IMR-90 (cell line): Measurements from ENCODE around the gene HSD17B4. TPM values are rescaled to one million over a fixed set of nuclear protein-coding genes. Genes with fewer than 3 reads are reported as not detected.

Experiments
- ATAC-seq: fragments of 200-7000 bp; cut with Tn5 transposase; 2 replicates; pipeline ENCODE4 v1.9.1; 2020; ENCODE audit warnings: low read depth, mild to moderate bottlenecking, moderate library complexity
- BruUV-seq: library from RNA; stranded (reverse); fragments of 400-500 nt; replicated peaks from 2 replicates; lab custom pipeline; 2021; lab: Mats Ljungman, UMichigan
- CTCF ChIA-PET: fragments of 300-600 bp; formaldehyde crosslinking; extraction: SDS; loops from one replicate; lab custom pipeline; 2021; ENCODE audit warnings: antibody characterized with exemption; lab: Yijun Ruan, JAX
- POLR2A ChIA-PET: fragments of 300-600 bp; sonication (Branson Sonifier 250); formaldehyde crosslinking; loops from one replicate; lab custom pipeline; 2022; ENCODE audit warnings: antibody characterized with exemption; ENCODE audit not compliant: unreplicated experiment; lab: Charles Lee
- DNase-seq: peaks from one replicate; pipeline ENCODE4 v3.0.0; 2013
- H2AFZ ChIP-seq: replicated peaks from 2 replicates; pipeline ENCODE3; 2013; ENCODE audit warnings: low read length, mild to moderate bottlenecking; ENCODE audit not compliant: poor library complexity
- H2AK5ac ChIP-seq: 2 replicates; pipeline ENCODE4 v1.6.1; 2013; ENCODE audit warnings: low read depth, low read length, inconsistent platforms
- H2AK9ac ChIP-seq: replicated peaks from 2 replicates; pipeline ENCODE3; 2013; ENCODE audit warnings: mild to moderate bottlenecking, low read depth, low read length, moderate library complexity; ENCODE audit not compliant: poor library complexity
- H2BK120ac ChIP-seq: 2 replicates; pipeline ENCODE4 v1.6.1; 2013; ENCODE audit warnings: low read depth, low read length, inconsistent platforms
- H2BK15ac ChIP-seq: 3 replicates; pipeline ENCODE4 v1.6.1; 2013; ENCODE audit warnings: low read depth, low read length, inconsistent platforms
- H2BK20ac ChIP-seq: 2 replicates; pipeline ENCODE4 v1.6.1; 2013; ENCODE audit warnings: low read depth, mild to moderate bottlenecking, inconsistent platforms, low read length, moderate library complexity
- H2BK5ac ChIP-seq: 2 replicates; pipeline ENCODE4 v1.6.1; 2013; ENCODE audit warnings: mild to moderate bottlenecking, low read depth, low read length, inconsistent platforms; ENCODE audit not compliant: poor library complexity, severe bottlenecking
- H3K14ac ChIP-seq: replicated peaks from 2 replicates; pipeline ENCODE4 v1.6.1; 2013; ENCODE audit warnings: low read depth, low read length, inconsistent platforms
- H3K18ac ChIP-seq: 2 replicates; pipeline ENCODE4 v1.6.1; 2013; ENCODE audit warnings: low read depth, low read length, control low read depth
- H3K23ac ChIP-seq: 2 replicates; pipeline ENCODE4 v1.6.1; 2013; ENCODE audit warnings: low read depth, low read length, inconsistent platforms
- H3K27ac ChIP-seq: 2 replicates; pipeline ENCODE4 v1.5.1; 2013; ENCODE audit warnings: mild to moderate bottlenecking, control low read depth, low read length; ENCODE audit not compliant: insufficient read depth
- H3K27me3 ChIP-seq: 2 replicates; pipeline ENCODE4 v1.6.1; 2013; ENCODE audit warnings: low read length; ENCODE audit not compliant: control insufficient read depth, insufficient read depth
- H3K36me3 ChIP-seq: 2 replicates; pipeline ENCODE4 v1.6.1; 2013; ENCODE audit warnings: low read length, mixed read lengths; ENCODE audit not compliant: control insufficient read depth, insufficient read depth
- H3K4ac ChIP-seq: 2 replicates; pipeline ENCODE4 v1.6.1; 2013; ENCODE audit warnings: low read depth, low read length, inconsistent platforms
- H3K4me1 ChIP-seq: 2 replicates; pipeline ENCODE4 v1.6.1; 2013; ENCODE audit warnings: low read length, mixed read lengths; ENCODE audit not compliant: control insufficient read depth, insufficient read depth
- H3K4me2 ChIP-seq: 2 replicates; pipeline ENCODE4 v1.6.1; 2013; ENCODE audit warnings: low read depth, mild to moderate bottlenecking, control low read depth, low read length, moderate library complexity
- H3K4me3 ChIP-seq: 2 replicates; pipeline ENCODE4 v1.5.1; 2013; ENCODE audit warnings: low read depth, mild to moderate bottlenecking, control low read depth, low read length, moderate library complexity; ENCODE audit not compliant: insufficient read depth
- H3K56ac ChIP-seq: 2 replicates; pipeline ENCODE4 v1.6.1; 2013; ENCODE audit warnings: low read length, inconsistent platforms; ENCODE audit not compliant: insufficient read depth; ENCODE audit errors: extremely low read depth
- H3K79me1 ChIP-seq, 2 experiments: 2 replicates each; pipeline ENCODE4 v1.6.1; 2013; ENCODE audit warnings: low read length in 2 of 2, inconsistent platforms in 1 of 2, low read depth in 1 of 2
- H3K9ac ChIP-seq: 2 replicates; pipeline ENCODE4 v1.6.1; 2013; ENCODE audit warnings: low read depth, low read length, control low read depth
- H3K9me1 ChIP-seq: 2 replicates; pipeline ENCODE4 v1.6.1; 2013; ENCODE audit warnings: low read length, inconsistent platforms; ENCODE audit not compliant: insufficient read depth
- H3K9me3 ChIP-seq: 2 replicates; pipeline ENCODE4 v1.6.1; 2013; ENCODE audit warnings: low read length; ENCODE audit not compliant: control insufficient read depth, insufficient read depth
- H4K20me1 ChIP-seq: 2 replicates; pipeline ENCODE4 v1.6.1; 2013; ENCODE audit warnings: low read length, inconsistent platforms; ENCODE audit not compliant: insufficient read depth
- H4K5ac ChIP-seq: 2 replicates; pipeline ENCODE4 v1.6.1; 2013; ENCODE audit warnings: mild to moderate bottlenecking, low read depth, low read length, control low read depth
- H4K8ac ChIP-seq, 2 experiments: 2 replicates each; pipeline ENCODE4 v1.6.1; 2013; ENCODE audit warnings: low read depth in 2 of 2, low read length in 2 of 2, control low read depth in 1 of 2, inconsistent platforms in 1 of 2
- H4K91ac ChIP-seq: 2 replicates; pipeline ENCODE4 v1.6.1; 2013; ENCODE audit warnings: low read depth, low read length, inconsistent platforms; ENCODE audit not compliant: insufficient read depth
- NFE2L2 ChIP-seq: fragments of 150-350 bp; IDR thresholded peaks from 2 replicates; pipeline ENCODE4 v1.6.1; 2016; ENCODE audit warnings: low read depth, mild to moderate bottlenecking, low read length
- POLR2A ChIP-seq: IDR thresholded peaks from 2 replicates; pipeline ENCODE4 v1.6.1; 2012; ENCODE audit warnings: mild to moderate bottlenecking, low read depth, low read length
- RFX5 ChIP-seq: IDR thresholded peaks from 2 replicates; pipeline ENCODE4 v1.8.0; 2012; ENCODE audit warnings: low read depth, mild to moderate bottlenecking, low read length, moderate library complexity
- WGBS, 2 experiments: methylation state at CpG; one replicate each; pipeline versions ENCODE4 v1.1.5 to v1.1.7; 2013; ENCODE audit warnings: missing lambda C conversion rate in 2 of 2; ENCODE audit not compliant: insufficient read length in 1 of 2; ENCODE audit errors: extremely low coverage in 2 of 2; 5-methylcytosine and 5-hydroxymethylcytosine counted together
- dilution Hi-C: fragments of 300-500 bp; cut with HindIII; formaldehyde crosslinking; loops from one replicate; pipeline ENCODE4 v1.14.3; 2018; ENCODE audit warnings: low sequenced_read_pairs; ENCODE audit not compliant: unreplicated experiment
- in situ Hi-C: fragments of 300-500 bp; cut with MboI; formaldehyde crosslinking; loops from 3 replicates; pipeline ENCODE4 v1.14.3; 2019; ENCODE audit warnings: low sequenced_read_pairs, inconsistent platforms, mixed read lengths
- intact Hi-C: fragments of 100-400 bp; cut with micrococcal nuclease; formaldehyde crosslinking; loops from 2 replicates; pipeline ENCODE4 v1.10.0; 2022
- polyA plus RNA-seq, 3 experiments: library from polyadenylated mRNA; depleted of rRNA; stranded (reverse); fragments of >200 nt; gene quantifications; 2 replicates each; pipeline ENCODE4 v1.2.3, GENCODE V29; 2012; ENCODE audit warnings: low replicate concordance in 1 of 3
- total RNA-seq: library from RNA; depleted of rRNA; stranded (reverse); fragments of >200 nt; gene quantifications from 2 replicates; pipeline ENCODE4 v1.2.3, GENCODE V29; 2012

Gene HSD17B4
- total and polyA plus RNA-seq, 2 of the 4 experiments (the other 2 are of a cell fraction), result 95.1 to 154 TPM

- Histone ChIP-seq H2BK5ac (no peak overlapping the region), H4K5ac (no peak overlapping the region), H2BK120ac (no peak overlapping the region), H3K56ac (no peak overlapping the region), H3K9me3 (no peaks in the 10 kb centered on the region), H3K79me1 (no peaks in the 10 kb centered on the region), H2AK5ac (no peak overlapping the region), H3K18ac (no peak overlapping the region), H3K36me3 (no peaks in the 10 kb centered on the region), H4K91ac (no peak overlapping the region), H3K4me3 (no peak overlapping the region), H3K4me2 (no peak overlapping the region; the same call in 1 of the 2 replicates), H3K9me1 (no peaks in the 10 kb centered on the region), H3K9ac (no peak overlapping the region), H2AK9ac (no peak overlapping the region), H3K4ac (no peak overlapping the region), H3K23ac (no peak overlapping the region), H3K14ac (no peak overlapping the region), H3K27ac (no peak overlapping the region), H2AFZ (no peak overlapping the region), H2BK20ac (no peak overlapping the region), H3K27me3 (no peaks in the 10 kb centered on the region; the same call in 1 of the 2 replicates), H4K20me1 (no peaks in the 10 kb centered on the region), H2BK15ac (no peak overlapping the region), H3K4me1 (no peaks in the 10 kb centered on the region), H4K8ac (no peak overlapping the region)
- DNase-seq (no peak), ATAC-seq (peak; percentile 56)
- no CpG with 5 or more reads among the region's 2 CpGs for WGBS, 2 experiments
- CTCF ChIA-PET, result interaction anchor here (0.6 to 1.0 kb wide), 2 partner anchors 347 to 431 kb away, joined by 3 to 4 read pairs; partner anchors contain the start of gene DTWD2
- BruUV-seq, result no TSS peak
- in situ Hi-C loops, result loop anchor here (10.0 kb wide), 1 partner anchor 394 kb away; no protein-coding TSS in a partner anchor
- POLR2A ChIA-PET, result no interaction called here
- no peak for TF ChIP-seq RFX5
- TF ChIP-seq POLR2A, result no peak
- TF ChIP-seq NFE2L2, result no peak
- dilution Hi-C loops, result no loop called here
- intact Hi-C loops, result no loop called here
Measured at GRCh38 chr5:119418606-119419100, 33.6 kb upstream of the HSD17B4 start.
